DND-41 (cell line): ENCODE results near the gene NXPH1.

ENCODE experiments used
- CTCF ChIP-seq: IDR thresholded peaks from 2 replicates; pipeline ENCODE4 v1.5.1; 2012; ENCODE audit warnings: borderline replicate concordance, low read length, moderate library complexity, mild to moderate bottlenecking; ENCODE audit not compliant: poor library complexity, severe bottlenecking; ENCODE audit errors: extremely low read depth
- EZH2 ChIP-seq: IDR thresholded peaks from 3 replicates; pipeline ENCODE4 v1.6.1; 2012; ENCODE audit warnings: borderline replicate concordance, low read depth, mild to moderate bottlenecking, moderate library complexity, low read length, inconsistent platforms; ENCODE audit not compliant: severe bottlenecking

- TF ChIP-seq CTCF = no peak
- no peak for TF ChIP-seq EZH2
Measured at GRCh38 chr7:8668627-8669500, 235.5 kb downstream of the NXPH1 start.
